Epidermal melanocyte (primary cell): ENCODE results near the gene TAS2R39.
"Not testable (repeated sequence)": the region's sequence is repeated elsewhere in the genome, so short reads cannot be mapped to it uniquely, and the experiment has no call there.

Experiments used
- DNase-seq: peaks from one replicate; pipeline ENCODE4 v3.0.0; 2011; ENCODE audit warnings: low spot score; ENCODE audit not compliant: insufficient read length

TAS2R39 gene

DNA sequence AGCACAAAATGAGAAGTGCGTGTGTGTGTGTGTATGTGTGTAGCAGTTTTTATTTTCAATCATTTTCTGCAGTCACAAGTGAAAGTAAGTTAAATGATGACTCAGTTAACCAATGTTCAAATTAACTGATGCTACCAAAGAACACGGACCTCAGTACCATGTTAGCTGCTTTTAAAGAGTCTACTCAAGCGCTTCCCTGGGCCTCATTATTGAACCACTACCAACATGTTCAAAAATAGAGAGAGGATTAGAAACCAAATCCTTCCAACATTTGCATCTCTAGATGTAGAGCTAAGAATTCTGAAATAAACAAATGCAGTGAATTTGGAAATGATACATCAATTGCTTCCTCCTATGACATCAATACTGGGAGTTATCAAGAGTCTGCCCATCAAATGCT lies at the start of gene TAS2R39:
Gene TAS2R39 (plus strand): TSS at position 396 of the 400 bp plus-strand sequence. CDS start 0 bp downstream, at position 396.
- DNase-seq, result no peak

DNA sequence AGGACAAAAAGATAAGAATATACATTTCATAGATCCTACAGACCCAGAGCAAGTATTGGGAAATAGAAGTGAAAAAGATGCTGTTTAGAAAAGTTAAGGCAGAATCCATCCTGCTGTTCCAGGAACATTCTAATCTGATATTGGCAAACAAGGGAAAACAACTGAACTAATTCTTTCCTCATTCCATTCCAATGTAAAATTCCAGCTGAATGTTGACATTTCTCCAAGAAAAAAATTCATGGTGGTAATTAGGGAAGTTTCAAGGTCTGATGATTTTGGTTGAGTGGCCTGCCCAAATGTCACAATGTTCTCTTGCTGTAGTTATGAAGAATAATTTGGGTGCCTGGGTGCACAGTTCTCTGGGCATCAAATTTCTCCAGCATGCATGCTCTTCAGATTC lies 36.1 kb upstream of the TAS2R39 start:
- DNase-seq, result no peak

DNA sequence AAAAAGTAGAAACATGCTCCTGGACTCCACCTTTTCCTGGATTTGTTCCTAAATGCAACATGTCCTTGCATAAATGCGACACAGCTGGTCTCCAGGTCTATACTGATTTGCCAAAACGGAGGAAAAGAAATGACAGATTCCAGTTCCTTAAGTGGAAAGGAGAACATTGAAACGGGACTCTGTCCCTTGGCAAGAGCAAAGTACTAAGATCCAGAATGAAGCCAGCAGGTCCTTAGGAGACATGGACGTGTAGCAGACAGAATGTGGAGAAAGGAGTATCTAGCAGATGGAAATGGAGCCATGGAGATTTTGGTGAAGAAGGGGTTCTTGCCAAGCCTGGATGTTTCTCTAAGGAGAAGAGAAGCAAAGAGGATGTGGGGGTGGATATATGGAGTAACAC lies 35.2 kb upstream of the TAS2R39 start:
- DNase-seq, result no peak

DNA sequence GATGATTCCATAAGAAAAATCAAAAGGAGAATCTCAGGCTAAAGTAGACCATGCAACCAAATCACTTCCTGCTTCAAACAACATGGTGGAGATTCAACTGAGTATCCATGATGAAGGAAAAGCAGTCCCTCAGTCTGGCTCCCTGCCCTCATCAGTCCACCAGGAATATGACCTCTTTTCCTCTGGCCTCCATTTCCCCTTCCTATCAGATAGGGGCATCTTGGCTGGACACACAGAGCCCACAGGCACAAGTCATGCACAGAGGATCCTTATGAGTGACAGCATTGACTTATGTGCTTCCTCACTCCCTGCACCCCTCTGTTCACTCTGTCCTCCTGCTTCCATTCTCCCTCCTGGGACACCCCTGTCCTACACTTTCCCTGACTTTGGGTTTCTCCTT lies 34.6 kb upstream of the TAS2R39 start:
- DNase-seq, result no peak

DNA sequence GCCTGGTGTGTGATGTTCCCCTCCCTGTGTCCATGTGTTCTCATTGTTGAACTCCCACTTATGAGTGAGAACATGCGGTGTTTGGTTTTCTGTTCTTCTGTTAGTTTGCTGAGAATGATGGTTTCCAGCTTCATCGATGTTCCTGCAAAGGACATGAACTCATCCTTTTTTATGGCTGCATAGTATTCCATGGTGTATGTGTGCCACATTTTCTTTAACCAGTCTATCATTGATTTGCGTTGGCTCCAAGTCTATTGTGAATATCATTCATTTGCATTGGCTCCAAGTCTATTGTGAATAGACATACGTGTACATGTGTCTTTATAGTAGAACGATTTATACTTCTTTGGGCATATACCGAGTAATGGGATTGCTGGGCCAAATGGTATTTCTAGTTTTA lies 32.5 kb upstream of the TAS2R39 start:
- DNase-seq, result not testable (repeated sequence)

DNA sequence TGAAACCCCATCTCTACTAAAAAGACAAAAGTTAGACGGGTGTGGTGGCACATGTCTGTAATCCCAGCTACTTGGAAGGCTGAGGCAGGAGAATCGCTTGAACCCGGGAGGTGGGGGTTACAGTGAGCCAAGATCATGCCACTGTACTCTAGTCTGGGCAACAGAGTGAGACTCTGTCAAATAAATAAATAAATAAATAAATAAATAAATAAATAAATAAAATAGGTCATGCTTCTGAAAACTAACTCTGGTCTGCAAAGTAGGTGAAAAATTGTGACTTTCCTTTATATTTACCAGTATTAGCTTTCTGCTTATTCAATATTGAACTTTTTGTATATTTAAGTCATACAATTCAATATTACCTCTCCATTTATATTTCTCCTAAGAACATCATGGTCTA lies 24.6 kb upstream of the TAS2R39 start:
- DNase-seq, result not testable (repeated sequence)

DNA sequence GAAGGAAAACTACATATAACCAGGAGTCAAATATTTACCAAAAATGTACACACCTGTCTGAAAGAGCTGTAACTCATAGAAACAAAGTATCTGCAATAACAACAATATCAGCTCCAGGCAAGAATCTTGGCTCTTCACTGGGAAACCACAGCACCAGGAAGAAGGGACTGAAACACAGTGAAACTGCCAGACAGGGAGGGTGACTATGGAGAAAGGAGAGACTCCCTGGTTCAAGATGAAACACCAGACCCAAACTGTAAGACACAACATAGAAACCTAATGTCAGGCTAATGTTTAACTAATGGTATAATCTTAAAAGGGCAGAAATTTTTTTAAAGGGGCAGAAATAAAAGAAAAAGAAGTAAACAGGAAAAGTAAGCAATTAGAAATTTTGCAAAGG lies 11.5 kb upstream of the TAS2R39 start:
- DNase-seq, result no peak

DNA sequence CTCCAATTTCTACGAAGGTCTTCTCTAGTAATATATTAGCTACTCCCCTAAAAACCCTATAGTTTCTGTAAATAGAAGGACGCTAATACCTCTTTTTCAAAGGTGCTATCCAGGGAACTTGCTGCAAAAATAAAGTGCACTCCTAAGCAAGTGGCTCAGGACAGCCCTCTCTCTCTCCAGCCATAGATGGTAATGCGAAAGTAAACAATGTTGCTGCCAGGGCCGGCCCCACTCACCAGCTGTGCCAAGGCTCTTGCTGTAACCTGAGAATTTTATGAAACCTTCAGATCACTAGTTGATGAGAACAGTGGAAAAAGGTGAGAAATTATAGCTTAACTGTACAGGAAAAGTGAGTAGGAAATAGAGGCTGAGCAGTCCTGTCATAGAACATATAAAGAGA lies 10.9 kb upstream of the TAS2R39 start:
- DNase-seq, result no peak

DNA sequence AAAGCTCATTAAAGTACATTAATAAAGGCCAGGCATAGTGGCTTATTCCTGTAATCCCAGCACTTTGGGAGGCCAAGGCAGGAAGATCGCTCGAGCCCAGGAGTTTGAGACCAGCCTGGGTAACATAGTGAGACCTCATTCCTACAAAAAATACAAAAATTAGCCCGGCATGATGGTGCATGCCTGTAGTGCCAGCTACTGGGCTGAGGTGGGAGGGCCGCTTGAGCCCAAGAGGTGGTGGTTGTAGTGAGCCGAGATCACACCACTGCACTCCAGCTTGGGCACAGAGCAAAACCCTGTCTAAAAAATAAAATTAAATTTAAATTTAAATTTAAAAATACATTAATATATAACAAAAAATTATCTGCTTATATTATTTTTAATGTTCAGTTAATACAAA lies 7.1 kb upstream of the TAS2R39 start:
- no peak for DNase-seq

DNA sequence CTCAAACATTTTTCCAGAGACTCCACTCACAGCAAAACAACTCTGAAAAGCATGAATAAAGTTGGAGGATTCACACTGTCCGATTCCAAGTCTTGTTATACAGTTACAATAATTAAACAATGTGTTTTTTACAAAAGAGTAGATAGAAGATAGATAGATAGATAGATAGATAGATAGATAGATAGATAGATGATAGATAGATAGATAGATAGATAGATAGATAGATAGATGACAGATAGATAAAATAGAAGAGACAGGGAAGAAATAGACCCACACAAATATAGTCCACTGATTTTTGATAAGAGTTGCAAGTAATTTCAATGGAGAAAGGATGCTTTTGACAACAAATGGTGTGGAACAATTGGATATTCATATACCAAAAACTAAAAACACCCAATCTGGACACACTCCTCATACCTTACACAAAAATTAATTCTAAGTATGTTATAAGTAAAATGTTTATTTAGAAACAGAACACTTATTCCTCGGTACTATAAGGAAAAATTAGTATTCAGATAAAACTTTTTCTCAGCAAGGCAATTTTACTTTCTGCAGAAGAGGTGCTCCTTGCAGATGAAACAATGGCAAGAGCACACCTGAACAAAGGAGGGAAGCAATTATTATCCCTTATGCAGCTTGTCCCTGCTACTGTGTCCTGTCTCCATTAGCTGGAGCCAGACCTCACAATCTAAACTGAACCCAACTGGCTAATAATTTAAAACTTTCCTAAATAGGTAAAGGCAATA lies 5.7 kb upstream of the TAS2R39 start:
- DNase-seq, result no peak

DNA sequence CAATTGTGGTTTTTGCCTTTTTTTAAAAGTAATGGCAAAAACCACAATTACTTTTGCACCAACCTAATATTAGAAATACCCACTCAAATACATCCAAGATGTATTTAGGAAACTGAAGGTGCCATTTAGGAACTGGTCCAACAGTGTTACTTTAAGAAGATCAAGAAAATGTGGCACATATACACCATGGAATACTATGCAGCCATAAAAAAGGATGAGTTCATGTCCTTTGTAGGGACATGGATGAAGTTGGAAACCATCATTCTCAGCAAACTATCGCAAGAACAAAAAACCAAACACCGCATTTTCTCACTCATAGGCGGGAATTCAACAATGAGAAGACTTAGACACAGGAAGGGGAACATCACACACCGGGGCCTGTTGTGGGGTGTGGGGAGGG lies 2.4 kb upstream of the TAS2R39 start:
- not testable (repeated sequence) for DNase-seq

DNA sequence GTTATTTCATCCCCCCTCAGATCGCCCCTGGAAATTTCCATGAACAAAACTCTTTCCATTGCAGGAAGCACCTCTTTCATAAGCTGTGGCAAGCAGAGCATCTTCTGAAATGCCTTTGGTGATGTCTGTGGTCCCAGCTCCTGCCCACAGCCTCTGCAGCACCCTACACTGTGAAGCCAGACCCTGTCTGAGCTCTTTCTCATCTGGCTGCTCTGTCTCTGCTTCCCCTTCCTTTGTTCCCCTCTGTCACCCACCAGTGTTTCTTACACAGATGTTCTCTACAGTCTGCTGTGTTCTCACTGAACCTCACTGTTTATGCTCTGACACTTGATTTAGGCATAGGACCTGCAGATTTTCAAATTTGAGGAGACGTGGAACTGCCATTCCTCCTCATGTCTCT lies 1.9 kb upstream of the TAS2R39 start:
- DNase-seq, result no peak

DNA sequence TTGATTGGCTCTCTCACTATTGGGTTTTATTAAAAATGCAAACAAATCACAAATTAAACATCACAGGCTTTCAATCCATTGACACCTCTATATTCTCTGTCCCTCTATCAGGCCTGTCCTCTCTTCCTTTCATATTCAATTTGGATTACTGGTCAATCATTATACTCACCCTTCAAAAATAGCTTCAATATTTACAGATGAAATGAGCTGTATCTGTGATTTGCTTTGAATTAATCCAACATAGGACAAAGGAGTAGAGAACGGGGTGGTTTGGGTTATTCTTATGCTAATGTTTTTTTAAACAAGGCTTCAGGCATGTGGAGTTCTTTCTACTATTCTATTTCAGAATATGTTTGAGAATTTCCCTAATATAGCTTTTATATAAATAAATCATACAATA lies 2.3 kb downstream of the TAS2R39 start:
- DNase-seq, result no peak

DNA sequence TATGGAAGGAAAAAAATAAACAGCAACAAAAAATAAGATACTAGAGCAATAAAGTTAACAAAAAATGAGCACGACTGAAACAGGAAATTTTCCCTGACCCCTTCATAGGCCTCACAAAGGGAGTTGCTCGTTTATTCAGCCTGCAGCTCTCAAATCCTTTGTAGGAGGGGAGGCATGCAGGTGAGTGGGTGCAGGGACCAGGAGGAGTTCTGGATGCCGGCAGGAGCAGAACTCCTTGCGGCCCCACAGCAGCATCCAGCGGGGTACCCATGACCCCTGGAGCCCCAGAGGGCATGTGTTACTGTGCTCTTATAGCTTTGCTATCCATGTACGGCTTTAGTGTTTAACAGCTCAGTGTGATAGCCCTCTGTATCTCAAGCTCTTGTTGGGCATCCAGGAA lies 5.8 kb downstream of the TAS2R39 start:
- no peak for DNase-seq

DNA sequence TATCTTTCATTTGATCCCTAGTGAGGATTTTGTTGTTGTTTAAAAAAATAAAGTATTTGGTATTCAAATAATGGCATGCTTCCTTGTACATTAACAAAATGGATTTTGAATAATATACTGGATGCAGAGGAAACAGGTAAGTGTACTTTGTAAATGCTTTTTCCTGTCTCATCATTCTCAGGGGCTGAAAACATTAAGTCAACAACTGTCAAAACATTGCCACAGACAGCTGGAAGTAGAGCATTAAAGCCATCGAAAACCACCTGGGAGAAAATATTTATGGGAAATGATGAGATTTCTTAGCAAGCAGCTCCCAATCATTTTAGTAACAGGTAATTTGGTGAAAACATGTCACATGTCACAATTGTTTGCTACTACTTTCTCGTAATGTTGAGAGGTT lies 10.7 kb downstream of the TAS2R39 start:
- DNase-seq, result no peak

DNA sequence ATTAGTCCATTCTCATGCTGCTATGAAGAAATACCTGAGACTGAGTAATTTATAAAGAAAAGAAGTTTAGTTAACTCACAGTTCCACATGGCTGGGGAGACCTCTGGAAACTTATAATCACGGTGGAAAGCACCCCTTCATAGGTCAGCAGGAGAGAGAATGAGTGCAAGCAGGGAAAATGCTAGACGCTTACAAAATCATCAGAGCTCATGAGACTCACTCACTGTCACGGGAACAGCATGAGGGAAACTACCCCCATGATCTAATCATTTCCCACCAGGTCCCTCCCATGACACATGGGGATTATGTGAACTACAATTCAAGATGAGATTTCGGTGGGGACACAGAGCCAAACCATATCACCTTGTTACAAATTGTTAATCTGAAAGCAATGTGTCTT lies 15.8 kb downstream of the TAS2R39 start:
- no peak for DNase-seq

DNA sequence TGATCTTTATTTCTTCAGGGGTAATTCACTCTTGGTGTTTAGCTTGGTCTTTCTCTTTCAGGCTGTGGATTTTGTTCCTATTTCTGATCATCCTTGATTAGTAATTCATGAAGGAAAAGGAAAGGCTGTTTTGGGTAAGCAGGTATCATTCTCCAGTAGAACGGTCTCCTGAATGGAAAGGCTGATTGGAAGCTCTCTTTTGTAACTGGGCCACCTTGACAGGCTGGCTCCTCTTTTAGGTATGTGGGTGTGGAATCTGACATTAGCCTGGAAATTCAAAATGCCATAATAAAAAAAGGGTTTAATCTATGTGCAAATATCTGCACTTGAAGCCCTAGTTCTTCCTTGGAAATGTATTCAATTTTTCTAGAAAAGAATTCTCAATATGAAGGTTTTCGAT lies 18.9 kb downstream of the TAS2R39 start:
- DNase-seq, result no peak

DNA sequence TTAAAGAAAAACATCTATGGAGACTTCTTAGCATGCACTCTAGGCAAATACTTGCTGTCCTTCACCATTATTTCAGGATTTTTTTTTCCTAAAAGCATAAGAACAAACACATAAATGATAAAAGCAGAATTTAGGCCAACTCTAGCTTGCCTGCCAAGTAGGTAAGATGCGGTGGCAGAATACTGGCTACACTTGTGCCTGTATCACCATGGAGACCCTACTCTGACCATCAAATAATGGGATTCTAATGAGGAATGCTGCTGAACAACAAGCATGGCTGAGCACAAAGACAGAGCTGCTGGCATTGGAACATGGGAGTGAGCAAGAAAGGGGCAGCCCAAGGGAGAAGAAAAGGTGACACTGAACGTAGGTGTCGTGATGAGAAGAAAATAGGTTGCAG lies 20.2 kb downstream of the TAS2R39 start:
- DNase-seq, result no peak

DNA sequence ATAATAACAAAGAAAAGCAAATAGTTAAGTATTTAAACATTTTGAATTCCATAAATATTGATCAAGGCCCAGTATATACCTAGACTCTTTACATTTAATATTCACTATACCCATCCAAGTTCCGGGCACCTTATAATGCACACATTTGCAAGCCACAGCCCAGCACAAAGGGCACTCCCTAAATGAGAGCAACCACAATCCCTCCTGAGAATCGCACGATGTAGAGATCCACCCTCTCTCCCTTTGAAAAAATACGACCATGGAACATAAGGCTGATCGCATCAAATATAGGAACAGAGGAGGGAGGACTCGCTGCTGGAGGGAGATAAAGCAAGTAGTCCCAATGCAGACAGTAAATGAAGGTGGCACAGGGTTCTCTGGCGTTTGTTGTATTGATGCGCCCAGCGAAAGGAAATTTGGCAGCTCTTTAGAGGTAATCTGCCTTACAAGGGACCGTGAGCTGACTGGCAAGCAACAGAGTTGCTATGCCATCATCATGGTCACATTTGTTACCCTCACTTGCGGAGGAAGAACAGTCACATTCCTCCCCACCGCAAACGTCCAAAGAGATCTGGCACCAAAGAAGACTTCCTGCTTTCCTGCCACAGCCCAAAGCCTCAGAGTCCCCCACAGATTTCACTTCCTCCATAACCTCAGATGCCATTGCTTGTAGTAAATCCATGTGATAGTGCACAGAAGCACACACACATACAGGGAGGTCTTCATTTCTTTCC lies 22.5 kb downstream of the TAS2R39 start:
- DNase-seq, result no peak

DNA sequence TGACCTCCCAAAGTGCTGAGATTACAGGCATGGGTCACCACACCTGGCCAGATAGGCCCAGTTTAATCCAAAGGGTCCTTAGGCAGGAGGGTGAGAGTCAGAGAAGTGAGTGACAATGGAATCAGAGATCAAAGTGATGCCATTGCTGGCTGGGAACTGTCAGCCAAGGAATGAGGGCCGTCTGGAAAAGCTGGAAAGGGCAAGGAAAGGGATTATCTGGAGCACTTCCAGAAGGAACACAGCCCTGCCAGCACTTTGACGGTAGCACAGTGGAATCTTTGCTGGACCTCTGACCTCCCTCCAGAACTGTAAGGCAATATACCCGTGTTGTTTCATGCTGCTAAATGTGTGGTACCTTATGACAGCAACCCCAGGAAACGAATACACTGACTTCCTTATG lies 27.3 kb downstream of the TAS2R39 start:
- DNase-seq, result no peak

DNA sequence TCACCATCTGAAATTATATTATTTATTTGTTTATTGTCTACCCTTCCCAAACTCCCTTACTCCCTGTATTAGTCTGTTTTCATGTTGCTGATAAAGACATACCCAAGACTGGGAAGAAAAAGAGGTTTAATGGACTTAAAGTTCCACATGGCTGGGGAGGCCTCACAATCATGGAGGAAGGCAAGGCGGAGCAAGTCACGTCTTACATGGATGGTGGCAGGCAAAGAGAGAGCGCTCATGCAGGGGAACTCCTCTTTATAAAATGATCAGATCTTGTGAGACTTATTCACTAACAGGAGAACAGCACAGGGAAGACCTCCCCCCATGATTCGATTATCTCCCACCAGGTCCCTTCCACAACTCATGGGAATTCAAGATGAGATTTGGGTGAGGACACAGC lies 30.3 kb downstream of the TAS2R39 start:
- DNase-seq, result not testable (repeated sequence)

DNA sequence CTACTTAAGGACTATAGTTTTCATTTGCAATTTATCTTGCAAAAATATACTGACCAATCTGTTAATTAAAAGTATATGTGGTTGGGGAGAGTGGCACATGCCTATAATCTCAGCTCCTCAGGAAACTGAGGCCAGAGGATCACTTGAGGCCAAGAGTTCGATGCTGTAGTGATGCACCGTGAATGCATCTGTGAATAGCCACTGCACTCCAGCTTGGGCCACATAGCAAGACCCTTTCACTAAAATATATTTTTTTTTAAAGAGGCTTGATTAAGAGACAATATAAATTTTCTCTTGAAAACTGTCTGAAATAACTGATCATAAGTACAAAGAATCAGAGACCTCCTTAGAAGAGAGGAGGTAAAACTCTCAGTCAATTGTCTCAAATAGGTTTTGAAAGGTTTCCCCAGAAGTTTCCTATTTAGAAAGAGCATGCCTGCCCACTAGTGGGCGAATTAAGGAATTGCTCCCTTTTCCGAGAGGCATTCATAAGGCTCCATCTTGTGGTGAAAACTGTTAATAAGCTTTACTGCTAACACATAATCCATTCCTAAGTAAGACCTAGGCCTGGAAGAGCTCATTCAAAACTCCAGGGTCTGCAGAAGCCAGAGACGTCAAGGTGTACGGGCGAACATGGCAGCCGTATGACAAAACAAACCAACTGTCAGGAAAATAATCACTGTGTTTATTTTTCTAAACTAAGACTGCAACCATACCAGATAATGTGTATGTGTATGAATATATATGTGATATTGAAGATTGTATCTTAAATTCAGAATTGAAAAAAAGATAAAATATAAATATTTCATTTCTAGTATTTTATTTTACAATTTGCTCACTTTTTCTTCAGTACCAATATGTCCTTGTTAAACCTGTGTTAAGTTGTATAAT lies 31.8 kb downstream of the TAS2R39 start:
- DNase-seq, result peak; percentile 79
